ENCODE results near the gene NTNG2. TPM values are rescaled to one million over a fixed set of nuclear protein-coding genes. Genes with fewer than 3 reads are reported as not detected.
A peak's percentile ranks its signal among the peaks of the same experiment; 100 is the strongest.

Gene NTNG2
- total and polyA plus RNA-seq, 10 donors = 0.44 to 22.4 (median 8.4) TPM

DNA sequence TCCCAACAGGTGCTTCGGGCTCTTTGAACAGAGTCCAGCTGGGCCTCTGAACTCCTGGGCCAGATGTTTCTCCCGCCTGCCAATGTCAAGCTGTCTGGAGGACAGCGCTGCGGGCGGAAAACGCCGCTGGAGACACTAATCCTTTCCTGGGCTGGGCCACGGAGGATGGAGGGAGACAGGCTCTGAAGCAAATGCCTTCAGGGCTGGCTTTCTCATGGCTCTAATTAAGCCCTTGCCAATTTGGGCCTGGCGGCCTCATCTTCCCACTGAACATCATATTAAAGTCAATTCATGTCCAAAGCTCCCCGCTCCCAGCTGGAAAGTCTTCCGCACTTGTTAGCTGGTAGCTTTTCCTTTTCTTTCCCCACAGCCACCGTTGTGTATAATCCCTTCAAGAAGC is 72.7 kb downstream of the NTNG2 start:
- Histone ChIP-seq H3K9me3 (no peaks in the 10 kb centered on the region), H3K4me3 (no peak overlapping the region), H3K4me1 (peaks cover 0 to 26% (median 12%) of the 10 kb centered on the region in 6 donors), H3K36me3 (no peaks in the 10 kb centered on the region), H3K27me3 (replicated peaks in 1 of 7) (peaks cover 0 to 81% (median 10%) of the 10 kb centered on the region in 7 donors), H3K27ac (no peak overlapping the region)
- no peak for DNase-seq
- intact Hi-C loops (cut with DNase I; ENCODE audit: low total_unique reads) = loop anchor here (10.0 kb wide), 1 partner anchor 70 kb away; the partner anchor contains the start of gene NTNG2
- WGBS, 5 donors = 76 to 83% (median 77%) methylated on average over 12 of the region's 12 CpGs
- TF ChIP-seq POLR2A (IDR thresholded peaks at IDR 0.05) (no peak), POLR2AphosphoS5 (IDR thresholded peaks at IDR 0.05) (no peak)
- TF ChIP-seq, protein P1, sequence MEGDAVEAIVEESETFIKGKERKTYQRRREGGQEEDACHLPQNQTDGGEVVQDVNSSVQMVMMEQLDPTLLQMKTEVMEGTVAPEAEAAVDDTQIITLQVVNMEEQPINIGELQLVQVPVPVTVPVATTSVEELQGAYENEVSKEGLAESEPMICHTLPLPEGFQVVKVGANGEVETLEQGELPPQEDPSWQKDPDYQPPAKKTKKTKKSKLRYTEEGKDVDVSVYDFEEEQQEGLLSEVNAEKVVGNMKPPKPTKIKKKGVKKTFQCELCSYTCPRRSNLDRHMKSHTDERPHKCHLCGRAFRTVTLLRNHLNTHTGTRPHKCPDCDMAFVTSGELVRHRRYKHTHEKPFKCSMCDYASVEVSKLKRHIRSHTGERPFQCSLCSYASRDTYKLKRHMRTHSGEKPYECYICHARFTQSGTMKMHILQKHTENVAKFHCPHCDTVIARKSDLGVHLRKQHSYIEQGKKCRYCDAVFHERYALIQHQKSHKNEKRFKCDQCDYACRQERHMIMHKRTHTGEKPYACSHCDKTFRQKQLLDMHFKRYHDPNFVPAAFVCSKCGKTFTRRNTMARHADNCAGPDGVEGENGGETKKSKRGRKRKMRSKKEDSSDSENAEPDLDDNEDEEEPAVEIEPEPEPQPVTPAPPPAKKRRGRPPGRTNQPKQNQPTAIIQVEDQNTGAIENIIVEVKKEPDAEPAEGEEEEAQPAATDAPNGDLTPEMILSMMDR (IDR thresholded peaks at IDR 0.05 in 8 of 11, conservative IDR thresholded peaks at IDR 0.05 in 3 of 11) = no peak

DNA sequence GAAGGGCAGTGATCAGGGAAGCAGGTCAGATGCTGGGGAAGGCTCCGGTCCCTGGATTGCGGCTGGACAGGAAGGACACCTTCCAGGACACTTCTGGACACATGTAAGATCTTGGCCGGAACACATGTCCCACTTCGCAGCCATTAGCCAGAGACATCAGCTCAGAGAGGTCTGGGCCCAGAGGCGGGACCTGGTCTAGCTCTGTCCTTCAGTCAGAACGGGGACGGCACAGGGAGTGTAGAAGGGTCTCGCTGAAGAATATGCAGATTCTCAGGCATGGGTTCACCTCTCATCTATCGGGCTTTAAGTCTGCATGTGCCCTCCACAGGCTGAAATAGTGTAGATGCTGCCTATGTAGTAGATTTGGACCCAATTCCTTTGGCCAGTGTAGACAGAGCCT is 73.3 kb downstream of the NTNG2 start:
- no peak overlapping the region for H3K4me3 ChIP-seq
- no peaks in the 10 kb centered on the region for H3K9me3 ChIP-seq
- DNase-seq = peak; percentile 66
- TF ChIP-seq POLR2AphosphoS5 (IDR thresholded peaks at IDR 0.05) (no peak), POLR2A (IDR thresholded peaks at IDR 0.05) (no peak)
- TF ChIP-seq, protein P1 (IDR thresholded peaks at IDR 0.05 in 8 of 11, conservative IDR thresholded peaks at IDR 0.05 in 3 of 11) = no peak
- no peak overlapping the region for H3K27ac ChIP-seq
- H3K36me3 ChIP-seq = no peaks in the 10 kb centered on the region
- H3K27me3 ChIP-seq (replicated peaks in 1 of 7) = peaks cover 0 to 79% (median 10%) of the 10 kb centered on the region in 7 donors
- 76 to 96% (median 81%) methylated on average over 6 to 9 of the region's 9 CpGs for WGBS, 5 donors
- peaks cover 0 to 32% (median 15%) of the 10 kb centered on the region in 6 donors for H3K4me1 ChIP-seq
- intact Hi-C loops (cut with DNase I; ENCODE audit: low total_unique reads) = loop anchor here (10.0 kb wide), 1 partner anchor 70 kb away; the partner anchor contains the start of gene NTNG2

DNA sequence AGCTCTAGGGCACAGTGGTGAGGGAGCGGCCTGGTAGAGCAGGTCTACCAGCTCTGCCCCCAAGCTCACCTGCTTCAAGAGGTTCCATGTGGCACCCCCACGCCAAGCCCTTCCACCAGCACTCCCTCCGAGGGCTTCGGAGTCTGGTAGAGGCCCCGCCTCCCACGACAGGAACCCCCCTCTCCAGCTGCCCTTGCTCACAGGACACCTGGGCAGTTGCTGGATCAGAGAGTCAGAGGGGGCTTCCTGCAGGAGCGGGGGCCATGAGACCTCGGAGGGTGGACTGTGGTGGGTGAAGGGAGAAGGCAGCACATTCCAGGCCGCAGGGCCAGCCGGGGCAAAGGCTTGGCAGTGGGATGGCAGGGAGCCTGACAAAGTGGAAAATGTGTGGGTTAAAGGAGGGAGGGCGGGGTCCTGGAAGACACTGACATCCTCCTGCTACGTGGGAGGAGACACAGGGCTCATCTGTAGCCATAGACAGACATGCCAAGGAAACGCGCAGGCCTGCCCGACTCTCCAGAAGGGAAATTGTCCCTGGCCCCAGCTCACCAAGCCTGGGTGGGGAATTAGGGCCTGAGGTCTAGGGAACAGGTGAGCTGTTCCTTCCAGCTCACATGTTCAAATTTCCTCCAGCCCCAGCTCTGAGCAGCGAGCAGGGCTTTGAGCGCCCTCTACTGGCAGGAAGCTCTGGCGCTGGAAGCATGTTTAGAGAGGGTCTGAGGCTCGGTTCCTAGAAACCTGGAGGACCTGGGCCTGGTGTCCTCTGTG is 74.2 kb downstream of the NTNG2 start:
- no peak overlapping the region for H3K4me3 ChIP-seq
- peaks cover 0 to 42% (median 24%) of the 10 kb centered on the region in 6 donors for H3K4me1 ChIP-seq
- 42 to 49% (median 48%) methylated on average over 17 to 19 of the region's 19 CpGs for WGBS, 5 donors
- no peak overlapping the region for H3K27ac ChIP-seq
- peaks cover 0 to 78% (median 10%) of the 10 kb centered on the region in 7 donors for H3K27me3 ChIP-seq (replicated peaks in 1 of 7)
- no peaks in the 10 kb centered on the region for H3K9me3 ChIP-seq
- peak; percentile 93 for DNase-seq
- intact Hi-C loops (cut with DNase I; ENCODE audit: low total_unique reads) = loop anchor here (10.0 kb wide), 1 partner anchor 71 kb away; the partner anchor contains the start of gene NTNG2
- H3K36me3 ChIP-seq = no peaks in the 10 kb centered on the region
- TF ChIP-seq POLR2AphosphoS5 (IDR thresholded peaks at IDR 0.05) (no peak), POLR2A (IDR thresholded peaks at IDR 0.05) (no peak)
- TF ChIP-seq, protein P1 (IDR thresholded peaks at IDR 0.05 in 8 of 11, conservative IDR thresholded peaks at IDR 0.05 in 3 of 11) = peak; percentile 67 to 95 (median 93)

DNA sequence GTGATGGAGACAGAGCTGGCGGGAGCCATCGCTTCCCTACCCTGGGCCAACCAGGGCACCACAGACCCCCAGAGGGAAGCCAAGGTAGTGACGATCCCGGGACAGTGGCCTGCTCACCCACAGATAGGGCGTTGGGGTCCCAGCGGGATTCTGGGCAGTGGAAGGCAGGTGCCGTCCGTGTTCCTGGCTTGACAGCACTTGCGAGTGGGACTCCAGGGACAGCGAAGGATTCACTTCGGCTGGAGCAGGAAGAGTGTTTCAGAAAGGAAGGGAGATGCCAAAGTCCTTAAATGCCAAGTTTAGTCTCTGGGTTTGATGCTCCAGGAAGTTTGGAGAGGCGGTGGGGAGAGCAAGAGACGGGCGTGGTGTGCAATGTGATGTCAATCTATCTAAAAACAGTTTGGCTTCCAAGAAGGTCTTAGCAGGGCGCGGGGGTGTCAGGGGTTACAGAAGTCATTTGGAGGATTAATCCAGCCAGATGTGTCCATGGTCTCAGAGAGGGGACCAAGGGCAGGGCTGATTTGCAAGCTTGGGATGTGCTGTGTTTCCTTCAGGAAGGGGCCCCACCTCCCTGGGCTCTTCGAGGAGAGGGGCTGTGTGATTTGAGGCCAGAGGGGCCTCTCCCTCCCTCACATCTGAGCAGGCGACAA is 74.9 kb downstream of the NTNG2 start:
- 48 to 54% (median 49%) methylated on average over 18 of the region's 18 CpGs for WGBS, 5 donors
- Histone ChIP-seq H3K4me1 (peaks cover 0 to 49% (median 29%) of the 10 kb centered on the region in 6 donors), H3K27ac (no peak overlapping the region), H3K4me3 (no peak overlapping the region), H3K9me3 (no peaks in the 10 kb centered on the region), H3K27me3 (replicated peaks in 1 of 7) (peaks cover 0 to 78% (median 6%) of the 10 kb centered on the region in 7 donors), H3K36me3 (no peaks in the 10 kb centered on the region)
- no peak for DNase-seq
- TF ChIP-seq, protein P1 (IDR thresholded peaks at IDR 0.05 in 8 of 11, conservative IDR thresholded peaks at IDR 0.05 in 3 of 11) = peak in 6 of 11 experiments; percentile 7 to 65 (median 54)
- no peak for TF ChIP-seq POLR2A (IDR thresholded peaks at IDR 0.05)
- intact Hi-C loops (cut with DNase I; ENCODE audit: low total_unique reads) = loop anchor here (10.0 kb wide), 1 partner anchor 72 kb away; the partner anchor contains the start of gene NTNG2

Data from spleen (tissue), 11 donors.